ENCODE measurements around the gene TMEM163. TPM values are rescaled to one million over a fixed set of nuclear protein-coding genes. Genes with fewer than 3 reads are reported as not detected.

TMEM163 gene
- total and polyA plus RNA-seq, 12 donors, result 0.16 to 1.7 (median 0.37) TPM

DNA sequence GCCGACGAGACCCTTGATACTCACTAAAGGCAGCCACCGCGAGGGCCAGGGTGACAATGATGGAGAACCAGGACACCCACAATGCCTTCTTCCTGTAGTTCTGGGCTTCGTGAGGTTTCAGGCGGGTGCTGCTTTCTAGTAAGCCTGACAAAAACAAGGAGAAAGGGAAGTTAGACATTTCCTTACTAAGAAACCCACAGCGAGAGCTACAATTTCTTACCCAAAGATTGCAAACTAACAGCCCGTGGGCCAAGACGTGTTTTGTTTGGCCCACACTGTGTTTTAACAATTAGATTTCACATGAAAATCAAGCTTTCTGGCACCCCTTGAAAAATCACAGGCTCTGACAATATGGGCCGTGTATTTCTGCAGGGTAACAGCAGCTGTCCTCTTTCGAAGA, 5.6 kb downstream of the TMEM163 start:
- peaks cover 0 to 36% (median 11%) of the 10 kb centered on the region in 9 donors for H3K4me1 ChIP-seq
- WGBS, 2 donors, result 59 to 77% methylated on average over 11 of the region's 11 CpGs
- H3K4me3 ChIP-seq, result no peak overlapping the region
- ATAC-seq (no peak), DNase-seq (no peak)
- no peaks in the 10 kb centered on the region for H3K9me3 ChIP-seq
- TF ChIP-seq, protein P1, sequence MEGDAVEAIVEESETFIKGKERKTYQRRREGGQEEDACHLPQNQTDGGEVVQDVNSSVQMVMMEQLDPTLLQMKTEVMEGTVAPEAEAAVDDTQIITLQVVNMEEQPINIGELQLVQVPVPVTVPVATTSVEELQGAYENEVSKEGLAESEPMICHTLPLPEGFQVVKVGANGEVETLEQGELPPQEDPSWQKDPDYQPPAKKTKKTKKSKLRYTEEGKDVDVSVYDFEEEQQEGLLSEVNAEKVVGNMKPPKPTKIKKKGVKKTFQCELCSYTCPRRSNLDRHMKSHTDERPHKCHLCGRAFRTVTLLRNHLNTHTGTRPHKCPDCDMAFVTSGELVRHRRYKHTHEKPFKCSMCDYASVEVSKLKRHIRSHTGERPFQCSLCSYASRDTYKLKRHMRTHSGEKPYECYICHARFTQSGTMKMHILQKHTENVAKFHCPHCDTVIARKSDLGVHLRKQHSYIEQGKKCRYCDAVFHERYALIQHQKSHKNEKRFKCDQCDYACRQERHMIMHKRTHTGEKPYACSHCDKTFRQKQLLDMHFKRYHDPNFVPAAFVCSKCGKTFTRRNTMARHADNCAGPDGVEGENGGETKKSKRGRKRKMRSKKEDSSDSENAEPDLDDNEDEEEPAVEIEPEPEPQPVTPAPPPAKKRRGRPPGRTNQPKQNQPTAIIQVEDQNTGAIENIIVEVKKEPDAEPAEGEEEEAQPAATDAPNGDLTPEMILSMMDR (IDR thresholded peaks at IDR 0.05), result no peak
- peak overlapping the region in 1 of 10 donors; percentile 38 for H3K27ac ChIP-seq
- intact Hi-C loops (cut with DNase I), result loop anchor here in 1 of 10 donors (5.0 kb wide), 1 partner anchor 36 kb away; no protein-coding TSS in a partner anchor
- H3K27me3 ChIP-seq, result peaks cover 3 to 94% (median 70%) of the 10 kb centered on the region in 7 donors
- no peaks in the 10 kb centered on the region for H3K36me3 ChIP-seq

DNA sequence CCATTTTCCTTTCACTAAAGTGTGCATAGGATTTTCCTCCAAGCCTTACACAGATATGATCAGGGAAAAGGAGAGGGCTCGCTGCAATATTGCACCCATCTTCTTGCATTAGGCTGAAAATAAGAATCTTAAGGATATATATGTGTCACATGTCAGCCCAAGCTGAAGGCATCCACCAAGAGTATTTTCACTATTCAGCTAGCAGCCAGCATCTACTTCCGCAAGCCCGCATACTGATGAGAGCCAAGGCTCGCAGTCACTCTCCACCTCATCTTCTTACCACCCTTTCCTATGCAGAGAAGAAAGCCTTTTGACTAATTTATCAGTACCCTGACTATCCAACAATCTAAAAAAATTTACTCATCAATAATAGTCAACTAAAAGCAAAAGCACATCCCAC, 6.1 kb downstream of the TMEM163 start:
- Histone ChIP-seq H3K27ac (peak overlapping the region in 1 of 10 donors; percentile 38), H3K36me3 (no peaks in the 10 kb centered on the region), H3K9me3 (no peaks in the 10 kb centered on the region), H3K4me3 (no peak overlapping the region), H3K4me1 (peaks cover 0 to 32% (median 7%) of the 10 kb centered on the region in 9 donors), H3K27me3 (peaks cover 0 to 93% (median 69%) of the 10 kb centered on the region in 7 donors)
- DNase-seq (no peak), ATAC-seq (no peak)
- TF ChIP-seq, protein P1 (IDR thresholded peaks at IDR 0.05), result no peak
- intact Hi-C loops (cut with DNase I), result loop anchor here in 1 of 10 donors (5.0 kb wide), 1 partner anchor 35 kb away; no protein-coding TSS in a partner anchor
- WGBS, 2 donors, result 69 to 76% methylated on average over 4 of the region's 4 CpGs

DNA sequence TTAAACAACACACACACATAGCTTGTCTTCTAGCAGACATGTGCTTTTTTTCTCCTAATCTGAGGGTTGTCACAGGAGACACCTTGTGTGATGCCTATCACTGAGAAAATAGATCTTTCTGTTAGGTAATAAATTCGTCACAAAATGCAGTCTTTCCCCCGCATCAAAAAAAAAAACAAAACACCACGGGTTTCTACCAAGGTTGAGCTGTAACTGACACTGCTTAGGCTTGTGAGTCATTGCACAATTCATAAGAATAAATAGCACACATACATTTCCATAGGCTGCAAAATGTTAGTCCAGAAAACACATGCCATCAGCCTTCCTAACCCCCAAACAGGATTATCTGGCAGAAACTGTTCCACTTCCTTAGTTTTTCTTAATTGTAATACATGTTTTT, 6.5 kb downstream of the TMEM163 start:
- Histone ChIP-seq H3K36me3 (no peaks in the 10 kb centered on the region), H3K27ac (no peak overlapping the region), H3K4me3 (no peak overlapping the region), H3K9me3 (no peaks in the 10 kb centered on the region), H3K4me1 (peaks cover 0 to 27% (median 3%) of the 10 kb centered on the region in 9 donors), H3K27me3 (peaks cover 0 to 93% (median 66%) of the 10 kb centered on the region in 7 donors)
- WGBS, 2 donors, result 39 to 40% methylated on average over 3 of the region's 3 CpGs
- TF ChIP-seq, protein P1 (IDR thresholded peaks at IDR 0.05), result no peak
- ATAC-seq, result no peak
- no peak for DNase-seq
- intact Hi-C loops (cut with DNase I), result loop anchor here in 1 of 10 donors (5.0 kb wide), 1 partner anchor 35 kb away; no protein-coding TSS in a partner anchor

DNA sequence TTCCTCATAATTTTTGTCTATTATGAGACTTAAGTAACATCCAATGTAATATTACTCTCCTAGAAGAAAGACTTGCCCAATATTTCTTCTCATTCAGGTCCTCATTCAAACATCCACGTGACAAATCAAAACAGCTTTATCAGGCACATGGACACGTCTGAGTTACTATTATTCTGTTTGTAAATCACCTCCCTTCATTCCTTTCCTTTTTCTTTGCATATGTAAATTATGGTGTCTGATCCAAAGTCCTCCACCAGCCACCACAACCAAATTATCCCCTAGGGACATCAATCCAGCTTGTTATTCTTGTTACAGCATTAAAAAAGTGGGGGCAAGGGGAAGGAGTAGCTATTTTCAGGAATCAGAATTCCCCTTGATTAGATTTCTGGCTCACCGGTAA, 7.1 kb downstream of the TMEM163 start:
- intact Hi-C loops (cut with DNase I), result loop anchor here in 1 of 10 donors (5.0 kb wide), 1 partner anchor 34 kb away; no protein-coding TSS in a partner anchor
- H3K27me3 ChIP-seq, result peaks cover 0 to 93% (median 62%) of the 10 kb centered on the region in 7 donors
- no peak overlapping the region for H3K4me3 ChIP-seq
- no peak overlapping the region for H3K27ac ChIP-seq
- TF ChIP-seq, protein P1 (IDR thresholded peaks at IDR 0.05), result no peak
- H3K36me3 ChIP-seq, result no peaks in the 10 kb centered on the region
- 9 to 14% methylated on average over 3 of the region's 3 CpGs for WGBS, 2 donors
- H3K9me3 ChIP-seq, result no peaks in the 10 kb centered on the region
- peaks cover 0 to 29% (median 5%) of the 10 kb centered on the region in 9 donors for H3K4me1 ChIP-seq
- no peak for ATAC-seq
- no peak for DNase-seq

Measured in heart right ventricle (tissue), 16 donors.